HL-60/S4 (cell line): ENCODE data around the gene SCAMP1.
"Not testable (repeated sequence)": the region's sequence is repeated elsewhere in the genome, so short reads cannot be mapped to it uniquely, and the experiment has no call there.

Experiments used
- in situ Hi-C: fragments of 300-500 bp; cut with MboI; formaldehyde crosslinking; loops from 2 replicates; pipeline ENCODE4 v1.14.3; 2022; ENCODE audit warnings: low sequenced_read_pairs

Gene SCAMP1, protein sequence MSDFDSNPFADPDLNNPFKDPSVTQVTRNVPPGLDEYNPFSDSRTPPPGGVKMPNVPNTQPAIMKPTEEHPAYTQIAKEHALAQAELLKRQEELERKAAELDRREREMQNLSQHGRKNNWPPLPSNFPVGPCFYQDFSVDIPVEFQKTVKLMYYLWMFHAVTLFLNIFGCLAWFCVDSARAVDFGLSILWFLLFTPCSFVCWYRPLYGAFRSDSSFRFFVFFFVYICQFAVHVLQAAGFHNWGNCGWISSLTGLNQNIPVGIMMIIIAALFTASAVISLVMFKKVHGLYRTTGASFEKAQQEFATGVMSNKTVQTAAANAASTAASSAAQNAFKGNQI

GRCh38 chr5:78359831-78360673 lies at the start of gene SCAMP1:
TSS of gene SCAMP1 (plus strand) at chr5:78360617. CDS start at chr5:78360672, 55 bp downstream.
- in situ Hi-C loops, result no loop called here

DNA sequence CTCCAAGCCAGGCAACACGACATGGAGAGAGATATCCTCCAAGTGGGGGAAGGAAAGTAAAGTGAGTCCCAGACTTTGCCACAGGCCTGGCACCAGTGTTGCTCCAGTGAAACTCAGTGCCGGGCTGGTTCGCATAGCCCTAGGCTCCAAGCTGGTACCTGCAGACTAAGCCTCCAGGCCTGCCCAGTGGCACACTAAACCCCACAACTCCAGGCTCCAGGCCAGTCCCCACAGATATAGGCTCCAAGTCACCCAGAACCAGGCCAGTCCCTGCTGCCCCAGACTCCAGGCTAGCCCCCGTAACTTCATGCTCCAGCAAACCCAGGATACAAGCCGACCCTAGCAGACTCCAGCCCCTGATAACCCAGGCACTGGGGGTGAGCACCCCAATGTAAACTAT lies 42.9 kb upstream of the SCAMP1 start:
- in situ Hi-C loops, result no loop called here

GRCh38 chr5:78318337-78318736 lies 42.1 kb upstream of the SCAMP1 start:
- in situ Hi-C loops, result no loop called here

DNA sequence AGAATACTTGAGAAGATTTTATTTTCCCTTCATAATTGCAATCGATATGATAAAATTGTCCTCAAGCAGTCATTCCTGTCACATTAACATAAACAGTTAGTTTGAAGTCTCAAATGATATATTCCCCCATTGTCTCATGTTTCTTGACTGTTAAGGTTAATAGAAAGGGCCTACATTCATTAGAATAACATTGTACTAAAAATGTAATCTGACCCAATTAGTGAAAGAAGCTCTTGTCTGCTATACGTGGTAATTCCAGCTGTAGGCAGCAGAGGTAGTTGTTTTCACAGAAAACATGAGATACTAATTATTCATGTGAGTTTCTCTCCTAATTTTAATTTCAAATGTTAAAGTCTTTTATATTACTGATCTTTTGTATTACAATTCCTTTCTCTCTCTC lies 40.0 kb upstream of the SCAMP1 start:
- in situ Hi-C loops, result no loop called here

DNA sequence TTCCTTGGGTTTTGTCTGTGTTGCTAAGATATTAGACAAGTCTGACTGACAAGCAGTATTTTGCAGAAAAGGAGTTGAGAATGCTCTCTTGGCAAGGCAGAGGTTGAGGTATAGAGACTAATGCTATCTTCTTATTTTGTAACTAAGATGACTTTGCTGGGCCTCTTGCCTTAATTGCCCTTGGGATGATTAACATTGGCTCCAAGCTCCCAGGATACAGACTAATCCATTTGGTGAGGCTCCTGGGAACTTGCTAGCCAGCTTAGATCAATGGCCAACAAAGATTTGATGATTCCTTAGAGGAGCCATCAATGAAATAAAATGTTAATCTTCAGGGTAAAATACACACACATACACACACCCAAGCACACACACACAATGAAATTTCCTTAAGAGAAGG lies 37.2 kb upstream of the SCAMP1 start:
- in situ Hi-C loops, result no loop called here

DNA sequence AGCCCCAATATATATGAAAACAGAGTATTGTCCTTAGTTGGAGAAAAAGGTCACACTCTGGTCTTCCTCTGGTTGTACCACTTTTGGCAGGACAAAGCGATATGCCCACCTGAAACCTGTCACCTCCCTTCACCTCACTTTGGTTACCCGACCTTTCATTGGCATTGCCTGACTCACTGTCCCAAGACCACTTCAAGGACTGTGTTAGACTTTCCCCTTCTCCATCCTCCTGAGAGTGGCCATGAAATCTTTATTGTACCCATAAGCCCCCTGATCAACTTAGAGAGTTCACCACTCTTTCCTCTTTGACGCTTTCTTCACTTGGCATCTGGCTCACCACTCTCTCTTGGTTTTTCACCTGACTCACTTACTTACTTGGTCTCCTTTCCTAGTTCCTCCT lies 33.5 kb upstream of the SCAMP1 start:
- in situ Hi-C loops, result no loop called here

DNA sequence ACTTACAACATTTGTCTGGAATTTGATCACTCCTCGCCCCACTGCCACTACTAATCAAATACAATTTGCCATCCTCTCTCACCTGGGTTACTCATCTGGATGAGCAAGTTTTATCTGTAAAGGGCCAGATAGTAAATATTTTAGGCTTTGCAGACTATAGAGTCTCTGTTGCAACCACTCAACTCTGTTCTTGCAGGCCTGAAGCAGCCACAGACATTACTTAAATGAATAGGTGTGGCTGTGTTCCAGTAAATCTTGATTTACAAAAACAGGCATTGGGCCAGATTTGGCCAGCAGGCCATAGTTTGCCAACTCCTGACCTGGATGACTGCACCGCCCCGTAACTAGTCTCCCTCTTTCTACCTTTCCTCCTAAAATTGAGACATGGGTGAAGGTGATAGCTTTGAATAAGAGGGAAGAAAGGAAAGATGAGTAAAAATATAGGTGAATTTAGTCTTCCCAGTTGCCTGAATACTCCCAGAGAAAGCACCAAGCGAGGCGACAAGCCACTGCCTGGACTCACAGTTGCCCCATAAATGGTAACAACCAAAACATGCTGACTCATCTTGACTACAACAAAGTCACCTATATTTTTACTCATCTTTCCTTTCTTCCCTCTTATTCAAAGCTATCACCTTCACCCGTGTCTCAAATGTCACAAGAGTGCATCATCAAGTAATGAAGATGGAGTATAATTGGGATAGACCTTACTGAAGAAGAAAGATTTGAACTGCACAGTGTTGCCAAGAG lies 32.5 kb upstream of the SCAMP1 start:
- in situ Hi-C loops, result no loop called here

GRCh38 chr5:78328585-78329173 lies 31.7 kb upstream of the SCAMP1 start:
- in situ Hi-C loops, result no loop called here

GRCh38 chr5:78331523-78332080 lies 28.8 kb upstream of the SCAMP1 start:
- in situ Hi-C loops, result no loop called here

DNA sequence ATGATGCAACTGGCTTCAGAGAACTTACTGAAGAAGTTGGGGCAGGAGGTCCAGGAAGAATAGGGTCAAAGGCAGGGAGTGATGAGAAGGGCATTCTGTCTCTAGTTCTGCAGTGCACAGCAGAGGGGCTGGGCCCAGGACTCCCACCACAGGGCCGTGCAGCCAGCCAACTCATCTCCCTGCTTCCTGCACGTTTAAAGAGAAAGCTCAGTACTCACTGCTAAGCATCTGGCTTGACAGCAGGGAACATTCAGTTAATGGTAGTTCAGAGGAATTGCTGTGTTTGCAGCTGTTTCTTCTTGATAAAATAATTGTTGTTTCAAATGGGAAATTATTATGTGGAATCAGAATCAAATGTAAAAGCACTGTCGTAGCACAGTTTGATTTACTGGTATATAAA lies 25.6 kb upstream of the SCAMP1 start:
- in situ Hi-C loops, result no loop called here

- in situ Hi-C loops, result no loop called here
Measured at GRCh38 chr5:78335976-78336375, 24.4 kb upstream of the SCAMP1 start.

- in situ Hi-C loops, result no loop called here
Measured at GRCh38 chr5:78336698-78337097, 23.7 kb upstream of the SCAMP1 start.

DNA sequence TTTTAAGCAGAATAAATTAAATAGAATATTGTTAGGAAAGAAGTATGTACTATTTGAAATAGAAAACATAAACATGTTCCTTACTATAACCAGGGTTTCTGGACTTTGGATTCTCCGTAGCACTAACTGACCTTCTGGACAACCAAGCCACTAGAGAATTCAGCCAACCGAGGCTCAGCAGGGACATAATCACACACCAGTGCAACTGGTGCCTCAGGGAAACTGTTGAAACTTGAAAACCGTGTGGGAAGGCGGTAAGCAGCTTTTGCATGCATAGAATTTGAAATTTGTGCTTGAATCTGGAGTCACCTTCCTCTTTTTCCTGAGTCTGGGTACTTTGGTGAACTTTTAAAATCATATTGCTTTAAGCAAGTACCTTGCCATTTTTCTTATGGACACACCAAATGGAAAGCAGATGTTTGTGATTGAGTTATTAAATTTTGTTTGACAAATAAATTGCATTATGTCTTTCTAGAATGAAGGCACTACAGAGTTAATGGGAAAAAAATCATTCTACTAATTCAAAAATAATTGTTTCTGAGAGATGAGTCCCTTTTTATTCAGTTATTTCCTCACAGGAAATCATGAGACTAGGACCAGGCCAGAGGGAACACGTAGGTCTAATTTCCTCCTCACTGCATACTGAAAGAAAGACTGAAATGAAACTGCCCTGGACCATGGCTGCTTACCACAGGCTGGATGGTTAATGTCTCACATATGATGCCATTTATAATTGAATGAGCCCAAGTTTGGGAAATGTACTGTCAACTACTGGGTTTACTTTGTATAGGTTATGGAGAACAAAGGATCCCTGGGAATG lies 20.6 kb upstream of the SCAMP1 start:
- in situ Hi-C loops, result no loop called here

DNA sequence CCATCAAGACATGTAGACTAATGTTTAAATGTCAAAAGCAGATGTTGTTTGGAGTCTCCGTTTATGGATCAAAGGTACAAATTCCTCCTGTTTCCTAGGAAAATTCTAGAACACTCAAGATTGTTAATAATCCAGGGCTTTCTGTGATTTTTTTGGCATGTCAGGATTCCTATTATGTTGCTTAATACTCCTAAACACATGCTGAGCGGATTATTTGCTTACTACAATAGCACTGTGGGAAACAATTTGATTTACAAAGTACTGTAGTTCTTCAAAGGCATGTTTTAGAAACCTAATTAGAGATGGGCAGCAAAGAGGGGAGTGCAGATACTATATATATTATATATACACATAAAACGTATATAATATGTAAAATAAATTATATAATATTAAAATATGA lies 19.0 kb upstream of the SCAMP1 start:
- in situ Hi-C loops, result no loop called here

DNA sequence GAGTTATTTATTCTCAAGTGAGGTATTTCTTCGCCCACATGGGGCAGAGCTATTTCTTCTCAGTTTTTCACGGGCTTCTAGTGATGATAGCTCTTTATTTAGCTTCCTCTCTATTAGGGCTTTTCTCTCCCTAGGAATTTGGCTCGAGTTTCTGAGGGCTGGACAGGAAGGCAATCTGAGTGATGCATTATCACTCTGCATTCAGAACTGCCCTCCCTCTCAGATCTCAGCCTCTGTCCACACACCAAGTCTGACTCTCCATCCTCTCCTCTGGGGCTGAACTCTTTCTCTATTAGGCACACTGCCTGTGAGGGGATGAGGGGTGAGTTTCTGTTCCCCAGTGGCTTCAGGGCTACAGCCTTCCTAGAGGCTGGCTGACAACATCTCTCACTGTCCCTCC lies 14.9 kb upstream of the SCAMP1 start:
- in situ Hi-C loops, result no loop called here

DNA sequence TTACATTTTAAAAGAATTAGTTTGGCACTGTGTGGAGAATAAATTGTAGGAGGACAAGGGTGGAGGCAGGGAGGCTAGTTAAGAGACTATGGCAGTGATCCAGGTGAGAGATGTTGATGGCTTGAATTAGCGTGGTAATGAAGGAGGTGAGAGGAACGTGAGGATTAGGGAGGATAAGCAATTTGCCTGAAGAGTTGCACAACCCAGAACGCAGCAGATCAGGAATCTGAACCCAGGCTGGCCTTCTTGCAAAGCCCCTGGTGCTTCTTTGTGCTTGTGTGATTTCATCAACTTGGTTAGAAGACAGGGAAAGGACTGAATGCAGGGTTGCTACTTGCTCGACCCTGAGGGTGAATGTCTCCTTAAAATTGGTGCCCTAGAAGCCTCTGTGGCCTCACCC lies 6.9 kb upstream of the SCAMP1 start:
- in situ Hi-C loops, result no loop called here

GRCh38 chr5:78354066-78354670 lies 6.2 kb upstream of the SCAMP1 start:
- in situ Hi-C loops, result no loop called here

DNA sequence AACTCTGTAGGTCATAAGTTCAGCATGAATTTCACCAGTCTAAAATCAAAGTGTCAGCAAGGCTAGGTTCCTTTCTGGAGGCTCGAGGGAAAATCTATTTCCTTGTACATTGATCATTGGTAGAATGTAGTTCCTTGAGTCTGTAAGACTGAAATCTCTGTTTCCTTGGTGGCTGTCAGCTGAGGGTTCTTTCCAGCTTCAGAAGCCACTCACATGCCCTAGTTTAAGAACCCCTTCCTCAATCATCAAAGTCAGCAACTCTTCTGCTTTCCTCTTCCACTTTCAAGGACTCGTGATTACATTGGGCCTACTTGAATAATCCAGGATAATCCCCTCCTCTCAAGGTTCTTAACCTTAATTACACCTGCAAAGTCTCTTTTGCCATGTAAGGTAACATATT lies 4.9 kb upstream of the SCAMP1 start:
- in situ Hi-C loops, result no loop called here

DNA sequence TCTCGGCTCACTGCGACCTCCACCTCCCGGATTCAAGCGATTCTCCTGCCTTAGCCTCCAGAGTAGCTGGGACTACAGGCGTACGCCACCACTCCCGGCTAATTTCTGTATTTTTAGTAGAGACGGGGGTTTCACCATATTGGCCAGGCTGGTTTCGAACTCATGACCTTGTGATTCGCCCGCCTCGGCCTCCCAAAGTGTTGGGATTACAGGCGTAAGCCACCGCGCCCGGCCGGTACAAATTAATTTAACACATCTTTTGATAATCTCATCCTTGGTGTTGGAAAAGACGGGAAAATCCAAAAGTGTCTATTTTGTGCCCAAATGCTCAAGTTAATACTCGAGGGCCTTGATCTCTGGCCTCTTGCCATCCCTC lies 974 bp upstream of the SCAMP1 start:
- in situ Hi-C loops, result not testable (repeated sequence)

DNA sequence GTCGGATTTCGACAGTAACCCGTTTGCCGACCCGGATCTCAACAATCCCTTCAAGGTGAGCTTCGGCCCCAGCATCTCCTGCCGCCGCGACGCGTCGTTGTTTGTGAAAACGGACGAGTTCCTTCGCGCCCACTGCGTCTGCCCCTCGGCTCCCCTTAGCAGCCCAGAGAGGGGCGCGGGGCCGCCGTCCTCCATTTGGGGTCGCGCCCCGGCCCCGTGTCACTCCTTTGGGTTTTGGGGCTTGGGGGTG lies 182 bp downstream of the SCAMP1 start:
- in situ Hi-C loops, result no loop called here
